Glomerular visceral epithelial cell (primary cell): ENCODE data around the gene MYO1D.
"Not testable (repeated sequence)": the region's sequence is repeated elsewhere in the genome, so short reads cannot be mapped to it uniquely, and the experiment has no call there.

ENCODE experiments used
- DNase-seq: peaks from one replicate; pipeline ENCODE4 v3.0.0-alpha.2; 2016; ENCODE audit errors: extremely low spot score

The MYO1D gene

GRCh38 chr17:32731556-32732295 is 145.2 kb downstream of the MYO1D start:
- DNase-seq, result no peak

GRCh38 chr17:32727681-32728080 is 149.2 kb downstream of the MYO1D start:
- DNase-seq, result no peak

- DNase-seq, result no peak
These were observed 151.2 kb downstream of the MYO1D start for GRCh38 chr17:32725697-32726096.

GRCh38 chr17:32723310-32723955 is 153.5 kb downstream of the MYO1D start:
- no peak for DNase-seq

GRCh38 chr17:32722733-32723132 is 154.2 kb downstream of the MYO1D start:
- DNase-seq, result no peak

- no peak for DNase-seq
These were observed 156.3 kb downstream of the MYO1D start for GRCh38 chr17:32720671-32721070.

GRCh38 chr17:32719689-32720088 is 157.2 kb downstream of the MYO1D start:
- no peak for DNase-seq

GRCh38 chr17:32714922-32715321 is 162.0 kb downstream of the MYO1D start:
- DNase-seq, result not testable (repeated sequence)

GRCh38 chr17:32714206-32714605 is 162.7 kb downstream of the MYO1D start:
- DNase-seq, result not testable (repeated sequence)

- no peak for DNase-seq
These were observed 163.8 kb downstream of the MYO1D start for GRCh38 chr17:32713081-32713480.

GRCh38 chr17:32709562-32709961 is 167.4 kb downstream of the MYO1D start:
- DNase-seq, result no peak

- no peak for DNase-seq
These were observed 175.1 kb downstream of the MYO1D start for GRCh38 chr17:32701871-32702270.

GRCh38 chr17:32699247-32699646 is 177.7 kb downstream of the MYO1D start:
- no peak for DNase-seq

- no peak for DNase-seq
These were observed 178.9 kb downstream of the MYO1D start for GRCh38 chr17:32697728-32698625.

GRCh38 chr17:32696426-32696825 is 180.5 kb downstream of the MYO1D start:
- DNase-seq, result no peak

- no peak for DNase-seq
These were observed 181.1 kb downstream of the MYO1D start for GRCh38 chr17:32695864-32696263.

GRCh38 chr17:32693194-32693897 is 183.6 kb downstream of the MYO1D start:
- no peak for DNase-seq

- DNase-seq, result no peak
These were observed 184.7 kb downstream of the MYO1D start for GRCh38 chr17:32692179-32692578.

GRCh38 chr17:32689348-32689747 is 187.6 kb downstream of the MYO1D start:
- DNase-seq, result no peak

- DNase-seq, result no peak
These were observed 188.7 kb downstream of the MYO1D start for GRCh38 chr17:32688221-32688620.

- DNase-seq, result no peak
These were observed 192.6 kb downstream of the MYO1D start for GRCh38 chr17:32684087-32684958.
